Stimulated activated naive CD8-positive, alpha-beta T cell treated with anti-CD3 and anti-CD28 coated beads, Interleukin-15, Interleukin-2, amounts not matched to agents 100 U/mL and 50 U/mL, for 24 hours (primary cell): Measurements from ENCODE around the gene ANKRD13B.
A peak's percentile ranks its signal among the peaks of the same experiment; 100 is the strongest.

Source experiments
- ATAC-seq: fragments of 150-1000 bp; cut with Tn5 transposase; one replicate; pipeline ENCODE4 v1.10.0; 2021
- DNase-seq: peaks from one replicate; pipeline ENCODE4 v3.0.0; 2021

Gene ANKRD13B

GRCh38 chr17:29568331-29569244 is 24.3 kb upstream of the ANKRD13B start, which contains the start of gene TP53I13:
TP53I13 (plus strand) TSS chr17:29568701; CDS start chr17:29568759, 58 bp downstream.
- DNase-seq (peak; percentile 91), ATAC-seq (peak; percentile 50)

GRCh38 chr17:29569245-29569950 is 23.5 kb upstream of the ANKRD13B start:
- DNase-seq (no peak), ATAC-seq (no peak)

- no peak for ATAC-seq
- peak; percentile 2 for DNase-seq
These were observed 22.4 kb upstream of the ANKRD13B start for GRCh38 chr17:29570521-29570920.

- peak; percentile 3 for DNase-seq
- ATAC-seq: no peak
These were observed 21.4 kb upstream of the ANKRD13B start for GRCh38 chr17:29571486-29571882.

GRCh38 chr17:29571883-29572681 is 20.9 kb upstream of the ANKRD13B start:
- no peak for ATAC-seq
- DNase-seq: no peak

GRCh38 chr17:29572691-29573557 is 20.0 kb upstream of the ANKRD13B start:
- ATAC-seq (no peak), DNase-seq (peak; percentile 66)

- ATAC-seq: no peak
- DNase-seq: no peak
These were observed 19.4 kb upstream of the ANKRD13B start for GRCh38 chr17:29573558-29573869.

- ATAC-seq (no peak), DNase-seq (no peak)
These were observed 18.8 kb upstream of the ANKRD13B start for GRCh38 chr17:29573871-29574731.

GRCh38 chr17:29574732-29575510 is 18.0 kb upstream of the ANKRD13B start:
- no peak for ATAC-seq
- DNase-seq: no peak

- DNase-seq (no peak), ATAC-seq (no peak)
These were observed 17.3 kb upstream of the ANKRD13B start for GRCh38 chr17:29575511-29576213.

- ATAC-seq: no peak
- DNase-seq: no peak
These were observed 16.5 kb upstream of the ANKRD13B start for GRCh38 chr17:29576214-29577000.

- DNase-seq: no peak
- ATAC-seq: no peak
These were observed 15.9 kb upstream of the ANKRD13B start for GRCh38 chr17:29577001-29577370.

GRCh38 chr17:29577385-29578211 is 15.3 kb upstream of the ANKRD13B start:
- ATAC-seq (no peak), DNase-seq (no peak)

GRCh38 chr17:29578626-29579485 is 14.1 kb upstream of the ANKRD13B start:
- DNase-seq (no peak), ATAC-seq (no peak)

GRCh38 chr17:29579866-29580771 is 12.8 kb upstream of the ANKRD13B start:
- peak; percentile 97 for ATAC-seq
- peak; percentile 92 for DNase-seq
